ENCODE data around the gene ABCB4.

The ABCB4 gene

DNA sequence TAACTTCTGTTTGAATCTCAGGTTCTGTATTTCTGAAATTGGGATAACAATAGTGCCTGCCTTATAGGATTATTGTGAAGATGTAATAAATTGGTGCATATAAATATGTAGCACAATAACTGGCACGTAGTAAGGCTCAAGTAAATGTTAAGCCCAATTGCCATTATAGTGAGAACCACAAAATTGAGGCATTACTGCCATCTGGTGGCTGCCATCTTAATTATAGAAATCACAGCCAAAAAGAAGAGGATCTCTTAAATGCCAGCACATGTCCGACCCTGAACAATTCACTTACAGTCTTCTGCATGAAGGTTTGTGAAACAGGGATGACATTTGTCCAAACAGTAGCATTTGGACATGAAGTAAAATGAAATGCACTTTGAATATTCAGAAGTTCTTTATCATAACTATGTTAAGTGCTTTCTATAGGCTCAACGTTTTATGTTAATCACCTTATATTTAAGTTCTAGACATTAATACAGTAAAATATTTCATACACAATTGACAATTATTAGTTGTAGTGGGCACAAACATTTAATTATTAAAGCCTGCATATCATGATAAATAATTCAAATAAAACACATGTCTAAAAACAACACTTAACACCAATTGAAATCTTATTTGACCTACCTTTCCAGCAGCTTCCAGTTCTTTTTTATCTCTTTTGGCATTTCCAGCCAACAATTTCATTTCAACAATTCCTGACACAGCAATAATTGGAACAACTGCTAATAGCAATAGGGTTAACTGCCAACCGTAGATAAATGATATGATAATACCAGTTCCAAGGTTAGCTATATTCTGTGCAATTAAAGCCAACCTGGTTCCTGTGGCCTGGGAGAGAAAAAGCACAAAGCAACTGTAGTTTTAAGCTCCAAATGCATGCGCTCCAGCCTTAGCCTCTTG is 58.5 kb downstream of the ABCB4 start:
- peak in 1 of 2 experiments; percentile 9 for DNase-seq

DNA sequence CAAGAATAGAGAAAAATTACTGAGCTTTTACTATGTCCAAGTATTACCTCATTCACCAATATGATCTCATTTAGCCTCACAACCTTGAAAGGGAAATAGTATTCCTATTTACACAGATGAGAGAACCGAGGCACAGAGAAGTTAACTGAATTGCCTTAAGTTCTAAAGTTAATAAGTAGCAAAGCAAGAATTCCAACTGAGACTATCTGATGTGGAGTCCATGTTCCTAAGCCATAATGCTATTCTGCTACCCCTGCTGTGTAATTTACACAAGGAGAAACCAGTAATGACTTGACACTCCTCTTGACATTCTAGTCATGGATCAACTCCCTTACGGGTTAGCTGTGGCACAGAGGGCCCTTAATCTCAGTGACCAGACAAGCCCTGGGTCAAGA is 60.7 kb downstream of the ABCB4 start:
- DNase-seq: no peak

DNA sequence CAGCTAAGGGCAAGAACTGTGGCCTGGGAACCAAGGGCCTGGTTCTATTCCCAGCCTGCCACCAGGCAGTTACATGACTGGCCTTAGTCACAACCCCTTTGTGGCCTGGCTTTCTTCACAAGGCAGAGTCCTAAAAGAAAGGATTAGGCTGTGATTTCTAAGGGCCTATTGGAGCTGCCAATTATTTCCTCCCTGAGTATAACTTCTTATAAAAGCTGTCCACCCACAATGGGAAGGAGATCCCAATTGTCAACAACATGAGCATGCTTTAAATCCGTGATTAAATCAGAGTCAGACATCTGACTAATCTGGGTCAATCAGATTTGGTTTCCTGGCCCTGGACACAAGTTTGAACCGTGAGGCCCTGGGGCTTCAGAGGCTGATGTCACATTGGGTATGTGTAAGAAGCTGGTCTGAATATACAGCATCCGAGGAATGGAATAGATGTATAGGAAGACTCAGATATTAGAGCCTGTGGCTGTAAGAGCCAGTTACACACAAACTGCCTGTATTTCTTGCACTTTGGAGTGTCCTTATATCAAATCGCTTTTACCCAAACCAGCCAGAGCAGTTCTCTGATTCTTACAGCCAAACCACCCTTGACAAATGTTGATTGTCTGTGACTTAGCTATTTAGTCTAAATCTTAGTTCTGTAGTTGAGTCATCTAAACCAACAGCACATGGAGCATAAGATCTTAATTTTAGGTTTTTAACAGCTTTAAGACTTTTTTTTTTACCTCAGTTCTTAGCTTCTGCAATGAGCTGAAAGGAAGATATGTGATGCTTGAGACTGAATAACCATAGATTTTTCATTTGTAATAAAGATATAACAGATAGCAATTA is 61.3 kb downstream of the ABCB4 start:
- DNase-seq: no peak

DNA sequence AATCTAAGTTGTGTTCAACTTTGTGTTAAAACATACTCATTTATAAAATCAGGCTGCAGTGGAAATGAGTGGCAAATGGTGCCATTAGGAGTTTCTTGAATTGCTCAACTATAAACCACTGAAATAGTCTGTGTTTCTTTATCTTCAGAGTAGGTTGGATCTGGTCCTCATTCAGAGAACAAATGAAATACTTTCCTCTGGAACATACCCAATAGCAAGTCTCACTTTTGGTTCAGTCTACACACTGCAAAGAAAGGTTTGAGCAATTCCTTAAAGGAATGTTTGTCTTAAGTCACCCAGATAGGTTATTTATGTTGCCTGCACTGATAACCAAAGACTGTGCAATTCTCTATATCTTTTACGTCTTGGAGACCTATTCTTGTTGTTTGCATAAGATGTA is 62.5 kb downstream of the ABCB4 start:
- DNase-seq: no peak

DNA sequence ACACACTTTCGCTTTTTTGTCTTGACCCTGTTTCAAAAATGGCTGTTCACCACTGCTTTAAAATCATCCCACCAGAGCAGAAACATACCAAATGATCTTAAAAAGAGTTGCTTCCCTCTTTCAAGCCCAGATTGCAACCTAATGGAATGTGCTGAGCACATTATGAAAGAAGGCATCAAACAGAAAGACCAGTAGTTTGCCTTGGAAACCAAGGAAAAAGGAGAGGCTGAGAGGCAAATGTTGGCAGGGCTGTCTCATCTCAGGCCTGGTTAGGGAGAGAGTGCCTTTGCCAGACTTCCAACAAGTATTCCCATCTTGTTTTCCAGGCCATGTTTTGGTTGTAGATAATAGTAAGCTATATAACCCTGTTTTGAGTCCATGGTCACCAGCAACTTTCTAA is 64.3 kb downstream of the ABCB4 start:
- no peak for DNase-seq

DNA sequence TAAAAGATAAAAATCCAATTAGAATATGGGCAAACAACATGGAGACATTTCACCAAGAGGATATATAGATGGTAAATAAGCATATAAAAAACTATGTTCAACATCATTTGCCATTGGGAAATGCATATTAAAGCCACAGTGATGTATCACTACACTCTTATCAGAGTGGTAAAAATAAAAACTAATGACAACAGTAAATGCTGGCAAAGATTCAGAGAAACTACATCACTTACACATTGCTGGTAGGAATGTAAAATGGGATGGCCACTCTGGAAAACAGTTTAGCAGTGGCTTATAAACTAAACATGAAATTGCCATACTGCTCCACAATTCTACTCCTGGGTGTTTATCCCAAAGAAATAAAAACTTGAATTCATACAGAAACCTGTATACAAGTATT is 70.8 kb downstream of the ABCB4 start:
- DNase-seq: no peak

DNA sequence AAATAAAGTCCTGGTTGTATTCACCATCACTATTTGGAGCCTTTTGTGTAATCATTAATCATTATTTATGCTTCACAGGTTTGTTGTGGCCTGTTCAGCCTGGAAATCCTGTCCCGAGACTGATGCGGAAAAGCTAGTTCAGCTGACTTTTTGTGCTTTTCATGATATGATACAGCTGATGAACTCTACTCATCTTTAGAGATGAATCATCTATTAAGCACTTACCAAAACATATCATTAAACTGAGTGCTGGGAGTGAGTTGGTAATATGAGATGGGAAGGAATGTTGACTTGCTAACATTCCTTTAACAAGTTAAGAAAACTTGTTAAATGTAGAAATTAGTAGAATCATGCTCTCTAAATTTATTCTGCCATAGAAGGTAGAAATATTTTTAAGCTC is 77.0 kb downstream of the ABCB4 start:
- no peak for DNase-seq

DNA sequence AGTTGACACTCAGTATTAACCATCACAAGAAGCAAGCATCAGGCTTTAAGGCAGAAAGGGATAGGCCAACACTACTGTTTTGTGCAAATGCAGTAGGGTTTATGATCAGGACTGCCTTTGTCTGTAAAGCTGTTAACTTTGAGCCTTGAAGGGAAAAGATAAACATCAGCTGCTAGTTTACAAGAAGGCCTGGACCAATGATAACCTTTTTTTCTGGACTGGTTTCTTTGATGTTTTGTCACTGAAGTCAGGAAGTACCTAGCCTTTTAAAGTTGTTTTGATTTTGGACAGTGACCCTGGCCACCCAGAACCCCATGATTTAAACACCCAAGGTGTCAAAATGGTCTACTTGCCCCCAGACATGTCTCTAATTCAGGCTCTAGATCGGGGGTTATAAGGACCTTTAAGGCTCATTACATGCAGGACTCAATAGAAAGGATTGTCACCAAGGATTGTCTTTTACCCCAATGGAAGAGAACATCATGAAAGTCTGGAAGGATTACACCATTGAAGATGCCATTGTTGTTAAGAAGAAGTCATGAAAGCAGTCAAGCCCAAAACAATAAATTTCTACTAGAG is 79.9 kb downstream of the ABCB4 start:
- DNase-seq: no peak

DNA sequence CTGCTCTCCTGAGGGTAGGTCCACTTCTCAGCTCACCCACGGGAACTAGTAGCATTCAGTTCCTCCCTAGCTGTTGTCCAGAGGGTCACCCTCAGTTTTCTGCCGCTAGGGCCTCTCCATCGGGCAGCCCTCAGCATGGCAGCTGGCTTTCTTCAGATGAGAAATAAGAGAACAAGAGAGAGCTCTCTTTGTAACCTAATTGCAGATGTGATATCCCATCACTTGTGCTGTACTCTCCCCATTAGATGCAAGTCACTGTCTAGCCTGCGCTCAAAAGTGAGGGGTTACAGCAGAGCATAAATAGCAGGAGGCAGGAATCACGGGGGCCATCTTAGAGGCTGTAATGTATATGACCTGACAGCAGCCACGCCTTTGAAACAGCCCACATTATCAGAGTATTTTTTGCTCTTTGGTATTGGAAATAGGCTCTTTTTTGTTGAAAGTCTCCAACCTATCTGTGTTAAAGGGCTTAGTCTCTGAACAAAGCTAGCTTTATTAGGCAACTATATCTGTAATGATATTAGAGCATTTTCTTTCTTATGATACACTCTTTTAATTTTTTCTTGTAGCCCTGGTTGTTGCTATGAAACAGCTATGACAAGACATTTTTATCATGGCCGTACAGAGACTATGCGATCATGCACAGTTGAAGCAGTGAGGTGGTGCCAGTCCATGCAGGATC is 84.3 kb downstream of the ABCB4 start:
- no peak for DNase-seq

DNA sequence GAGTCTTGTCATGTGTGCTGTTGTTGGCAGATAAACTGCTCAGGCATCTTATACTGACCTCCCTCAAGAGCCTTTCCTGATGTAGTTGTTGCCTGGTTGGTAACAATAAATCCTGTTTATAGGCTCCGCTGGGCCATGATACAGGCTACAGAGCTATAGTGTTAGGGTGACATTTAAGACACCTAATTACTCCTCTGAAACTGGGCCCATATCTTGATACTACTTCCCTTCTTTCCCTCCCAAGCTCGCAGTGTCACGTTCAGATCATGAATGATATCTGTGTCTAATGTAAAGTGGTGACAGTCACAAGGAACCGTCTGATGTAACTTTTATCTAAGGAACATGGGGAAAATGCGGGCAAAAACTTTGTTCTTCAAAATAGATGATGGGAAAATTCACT is 94.6 kb downstream of the ABCB4 start:
- no peak for DNase-seq

DNA sequence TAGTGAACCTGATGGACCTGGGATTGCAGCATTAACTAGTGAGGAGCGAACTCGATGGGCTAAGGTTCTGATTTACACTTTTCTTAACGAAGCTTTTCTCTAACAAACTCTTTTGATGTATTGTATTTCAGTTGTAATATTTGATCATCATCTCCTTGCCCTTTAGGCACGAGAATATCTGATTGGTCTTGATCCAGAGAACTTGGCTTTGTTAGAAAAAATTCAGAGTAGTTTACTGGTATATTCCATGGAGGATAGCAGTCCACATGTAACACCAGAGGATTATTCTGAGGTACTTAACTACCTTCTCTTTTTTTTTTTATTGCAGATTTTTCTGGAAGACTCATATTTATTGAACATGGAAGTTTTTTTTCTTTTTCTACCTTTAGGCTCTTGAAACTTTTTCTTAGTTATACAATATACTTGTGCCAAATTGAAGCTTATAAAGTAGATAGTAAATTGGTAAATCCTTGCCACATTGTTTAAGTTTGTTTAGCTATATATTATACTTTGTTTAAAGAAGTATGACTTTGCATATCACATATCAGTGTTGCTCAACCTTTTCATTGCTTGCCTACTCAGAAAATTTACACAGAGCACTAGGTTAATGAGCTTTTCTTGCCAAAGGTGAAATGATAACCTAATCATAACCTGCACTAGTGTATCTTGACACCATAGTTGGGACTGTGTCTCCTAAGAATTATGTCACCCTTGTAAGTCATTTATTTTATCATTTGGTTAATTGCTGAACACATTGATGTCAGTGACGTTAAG is 99.6 kb downstream of the ABCB4 start:
- DNase-seq: no peak

DNA sequence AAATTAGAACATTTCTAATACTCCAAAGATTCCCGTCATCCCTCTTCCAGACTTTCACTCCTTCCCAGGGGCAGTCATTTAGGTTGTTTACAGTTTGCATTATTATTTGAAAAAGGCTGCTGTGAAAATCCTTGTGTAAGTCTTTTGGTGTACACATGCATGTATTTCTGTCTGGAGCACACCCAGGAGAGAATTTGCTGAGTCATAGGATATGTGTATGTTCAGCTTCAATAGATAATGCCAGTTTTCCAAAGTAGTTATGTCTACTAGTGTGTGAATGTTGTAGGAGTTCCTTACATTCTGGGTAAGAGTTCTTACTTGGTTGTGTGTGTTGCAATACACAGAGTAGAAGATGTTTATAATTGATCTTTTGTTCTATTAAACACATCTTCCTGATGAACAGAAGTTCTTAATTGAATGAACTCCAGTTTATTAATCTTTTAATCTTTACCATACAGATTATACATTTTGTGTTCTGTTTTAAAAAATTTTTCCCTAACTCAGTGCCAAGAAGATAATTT is 104.8 kb downstream of the ABCB4 start:
- DNase-seq: no peak

DNA sequence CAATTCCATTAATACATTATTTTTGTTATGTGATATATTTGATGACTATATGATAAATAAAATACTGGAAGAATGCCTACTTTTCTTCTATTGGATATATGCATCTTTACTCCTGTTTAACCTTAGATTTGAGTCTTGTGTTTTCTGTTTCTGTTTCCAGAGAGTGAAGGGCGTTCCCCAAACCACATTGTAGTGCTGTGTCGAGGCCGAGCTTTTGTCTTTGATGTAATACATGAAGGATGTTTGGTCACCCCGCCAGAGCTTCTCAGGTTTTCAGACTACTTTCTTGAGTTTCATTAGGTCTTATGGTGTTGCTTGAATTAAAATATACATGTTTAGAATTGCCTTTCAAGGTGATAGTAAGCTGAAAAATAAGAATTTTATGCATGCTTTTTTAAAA is 106.3 kb downstream of the ABCB4 start:
- no peak for DNase-seq

DNA sequence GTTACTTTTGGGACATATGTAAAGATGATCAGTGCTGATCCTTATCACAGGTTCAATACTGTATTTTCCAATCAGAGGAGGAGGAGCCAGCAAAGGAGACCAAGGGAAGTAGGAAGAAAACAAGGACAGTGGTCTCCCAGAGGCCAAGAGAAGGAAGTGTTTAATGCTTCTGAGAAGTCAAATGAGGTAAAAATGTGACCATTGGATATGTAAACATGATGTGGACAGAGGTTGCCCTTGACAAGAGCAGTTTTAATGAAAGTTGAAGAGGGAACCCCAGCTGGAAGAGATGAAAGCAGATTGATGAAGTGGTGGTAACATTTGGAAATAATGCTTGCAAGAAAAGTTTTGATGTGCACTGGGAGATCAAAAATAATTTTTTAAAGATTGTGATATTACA is 111.2 kb downstream of the ABCB4 start:
- no peak for DNase-seq

DNA sequence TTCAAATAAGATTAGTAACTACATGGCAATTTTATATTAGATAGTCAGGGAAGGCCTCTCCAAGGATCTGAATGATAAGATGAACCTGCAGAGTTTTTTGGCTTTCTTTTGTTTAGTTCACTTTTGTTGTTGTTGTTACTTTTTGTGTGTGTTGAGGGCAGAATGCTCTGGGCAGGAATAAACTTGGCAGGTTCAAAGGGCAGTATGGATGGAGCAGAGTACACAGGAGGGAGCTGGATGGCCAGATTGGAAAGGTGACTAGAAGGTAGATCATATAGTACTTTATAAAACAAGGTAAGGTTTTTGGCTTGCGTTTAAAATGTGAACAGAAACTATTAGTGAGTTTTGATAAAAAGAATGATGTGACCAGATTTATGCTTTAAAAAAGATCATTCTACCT is 112.1 kb downstream of the ABCB4 start:
- DNase-seq: no peak

DNA sequence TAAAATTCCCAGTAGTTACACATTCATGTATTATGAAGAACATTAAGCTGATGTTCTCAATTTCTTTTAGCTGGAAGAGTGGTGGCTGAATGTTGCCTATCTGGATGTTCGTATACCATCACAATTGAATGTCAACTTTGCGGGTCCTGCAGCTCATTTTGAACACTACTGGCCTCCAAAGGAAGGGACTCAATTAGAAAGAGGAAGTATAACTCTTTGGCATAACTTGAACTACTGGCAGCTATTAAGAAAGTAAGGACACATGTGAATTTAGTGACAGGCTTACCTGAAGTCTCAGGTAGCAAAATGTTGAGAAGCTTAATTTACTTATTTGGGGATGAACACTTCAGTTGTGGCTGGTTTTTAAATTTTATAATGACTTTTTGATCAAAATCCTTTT is 114.2 kb downstream of the ABCB4 start:
- no peak for DNase-seq

DNA sequence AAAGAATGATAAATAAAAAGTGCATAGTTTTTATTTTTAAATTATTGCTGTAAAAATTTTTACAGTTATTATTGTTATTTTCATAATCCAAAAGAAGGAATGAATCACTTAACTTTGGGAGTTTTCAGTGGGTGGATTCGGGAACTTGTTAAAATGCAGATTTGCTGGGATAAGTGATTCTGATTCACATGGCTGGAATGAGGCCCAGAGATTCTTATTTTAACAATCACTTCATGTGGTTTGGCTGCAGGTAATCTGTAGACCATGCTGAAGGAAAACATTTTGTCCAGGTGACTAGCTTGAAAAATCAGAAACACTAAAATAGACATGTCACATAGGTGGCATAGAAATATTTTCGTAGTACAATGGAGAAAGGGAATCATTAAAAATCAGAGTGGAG is 116.1 kb downstream of the ABCB4 start:
- no peak for DNase-seq

DNA sequence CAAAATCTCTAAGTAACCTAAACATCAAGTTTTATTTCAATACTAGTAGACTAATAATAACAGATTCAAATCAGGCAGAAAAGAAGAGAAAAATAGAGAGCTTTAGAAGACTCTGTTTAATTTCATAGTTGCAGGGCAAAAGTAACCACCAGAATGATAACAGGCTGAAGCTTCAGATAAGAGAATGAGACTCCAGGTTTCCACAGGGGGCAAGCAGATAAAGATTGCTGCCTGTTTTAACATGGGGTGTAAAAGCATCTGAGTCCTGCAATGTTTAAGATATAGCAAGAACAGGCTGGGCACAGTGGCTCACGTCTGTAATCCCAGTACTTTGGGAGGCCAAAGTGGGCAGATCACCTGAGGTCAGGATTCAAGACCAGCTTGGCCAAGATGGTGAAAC is 119.0 kb downstream of the ABCB4 start:
- DNase-seq: no peak

DNA sequence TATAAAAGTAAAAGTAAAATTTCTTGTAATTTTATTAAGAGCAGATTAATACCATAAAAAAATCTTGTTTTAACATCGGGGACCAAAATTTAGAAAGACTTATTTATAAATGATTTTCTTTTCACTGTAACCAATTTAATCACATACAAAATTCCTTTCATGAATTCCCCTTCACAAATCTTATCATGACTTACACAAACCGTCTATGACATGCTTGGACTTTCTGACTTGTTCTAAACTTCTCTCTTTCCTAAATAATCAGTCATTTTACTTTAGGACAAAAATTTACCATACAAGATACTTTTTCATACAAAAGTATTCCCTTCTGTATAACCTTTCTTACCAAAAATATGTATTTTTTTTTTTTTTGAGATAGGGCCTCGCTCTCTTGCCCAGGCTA is 120.7 kb downstream of the ABCB4 start:
- DNase-seq: no peak

Data from cerebellar nuclear complex (tissue), 1 donor.